Measurements from ENCODE around the gene PRDM7. TPM values are rescaled to one million over a fixed set of nuclear protein-coding genes. Genes with fewer than 3 reads are reported as not detected.

The PRDM7 gene
- total RNA-seq, 1 experiment from 2014 or later, result not detected

- Mint-ChIP-seq H3K27me3 (ENCODE audit: low read depth) (peaks cover 76% of the 10 kb centered on the region), H3K27ac (no peak overlapping the region), H3K9me3 (peaks cover 10% of the 10 kb centered on the region), H3K4me1 (no peaks in the 10 kb centered on the region), H3K36me3 (no peaks in the 10 kb centered on the region), H3K4me3 (no peak overlapping the region)
- ATAC-seq, result no peak
- TF ChIP-seq TEAD1 (CRISPR knock-in tag; IDR thresholded peaks at IDR 0.05), result no peak
- no peak for DNase-seq (ENCODE audit: low spot score)
- ChIA-PET CTCF (interaction anchor here (1.2 kb wide), 1 partner anchor 12 kb away, joined by 3 read pairs; no protein-coding TSS in a partner anchor), POLR2A (no interaction called here)
These were observed 6.7 kb downstream of the PRDM7 start for GRCh38 chr16:90070440-90070839.

GRCh38 chr16:90061437-90061836 is 15.7 kb downstream of the PRDM7 start:
- POLR2A ChIA-PET, result no interaction called here
- H3K4me3 Mint-ChIP-seq, result no peak overlapping the region
- H3K27ac Mint-ChIP-seq, result no peak overlapping the region
- H3K9me3 Mint-ChIP-seq, result peaks cover 18% of the 10 kb centered on the region
- TF ChIP-seq CREB1 (CRISPR knock-in tag; IDR thresholded peaks at IDR 0.05), result no peak
- no peak for TF ChIP-seq E2F5 (CRISPR knock-in tag; IDR thresholded peaks at IDR 0.05)
- no peak for TF ChIP-seq CREM (CRISPR knock-in tag; IDR thresholded peaks at IDR 0.05)
- no peak for TF ChIP-seq TEAD1 (CRISPR knock-in tag; IDR thresholded peaks at IDR 0.05)
- no peak for TF ChIP-seq SP1 (CRISPR knock-in tag; conservative IDR thresholded peaks at IDR 0.05)
- TF ChIP-seq ERG (CRISPR knock-in tag; IDR thresholded peaks at IDR 0.05), result no peak
- TF ChIP-seq ZNF416 (CRISPR knock-in tag; IDR thresholded peaks at IDR 0.05), result no peak
- TF ChIP-seq ZNF512 (CRISPR knock-in tag; IDR thresholded peaks at IDR 0.05; ENCODE audit: borderline replicate concordance), result no peak
- TF ChIP-seq ESRRA (CRISPR knock-in tag; IDR thresholded peaks at IDR 0.05; ENCODE audit: borderline replicate concordance), result no peak
- no peak for TF ChIP-seq FOXK1 (CRISPR knock-in tag; IDR thresholded peaks at IDR 0.05)
- ATAC-seq (no peak), DNase-seq (ENCODE audit: low spot score) (no peak)
- CTCF ChIA-PET, result interaction anchor here (0.9 kb wide), 1 partner anchor 21 kb away, joined by 3 read pairs; no protein-coding TSS in a partner anchor
- H3K4me1 Mint-ChIP-seq, result peaks cover 3% of the 10 kb centered on the region; the same call in 1 of the 2 replicates
- H3K27me3 Mint-ChIP-seq (ENCODE audit: low read depth), result peaks cover 72% of the 10 kb centered on the region
- no peaks in the 10 kb centered on the region for H3K36me3 Mint-ChIP-seq

- CTCF ChIA-PET, result interaction anchor here (1.1 kb wide), 1 partner anchor 24 kb away, joined by 5 read pairs; no protein-coding TSS in a partner anchor
- TF ChIP-seq SMAD4 (CRISPR knock-in tag; IDR thresholded peaks at IDR 0.05) (no peak), PREB (CRISPR knock-in tag; IDR thresholded peaks at IDR 0.05; ENCODE audit: borderline replicate concordance) (no peak), ELF4 (CRISPR knock-in tag; IDR thresholded peaks at IDR 0.05; ENCODE audit: low read depth) (no peak), NR2C2 (CRISPR knock-in tag; IDR thresholded peaks at IDR 0.05) (no peak), AFF4 (CRISPR knock-in tag; IDR thresholded peaks at IDR 0.05; ENCODE audit: borderline replicate concordance) (no peak), ZNF317 (CRISPR knock-in tag; IDR thresholded peaks at IDR 0.05; ENCODE audit: borderline replicate concordance, low read depth) (no peak), ZNF396 (CRISPR knock-in tag; IDR thresholded peaks at IDR 0.05; ENCODE audit: borderline replicate concordance) (no peak), MYBL2 (CRISPR knock-in tag; IDR thresholded peaks at IDR 0.05) (no peak), PRRX2 (CRISPR knock-in tag; IDR thresholded peaks at IDR 0.05) (no peak), ERG (CRISPR knock-in tag; IDR thresholded peaks at IDR 0.05) (no peak), FOXP1 (CRISPR knock-in tag; IDR thresholded peaks at IDR 0.05; ENCODE audit: borderline replicate concordance) (no peak)
These were observed 19.4 kb downstream of the PRDM7 start for GRCh38 chr16:90057738-90058173.

More at GRCh38 chr16:90057738-90058173, 19.4 kb downstream of the PRDM7 start:
- Mint-ChIP-seq H3K36me3 (peaks cover 20% of the 10 kb centered on the region), H3K4me3 (no peak overlapping the region), H3K27ac (no peak overlapping the region), H3K9me3 (peaks cover 51% of the 10 kb centered on the region), H3K4me1 (peaks cover 3% of the 10 kb centered on the region; the same call in 1 of the 2 replicates), H3K27me3 (ENCODE audit: low read depth) (peaks cover 70% of the 10 kb centered on the region)
- DNase-seq (ENCODE audit: low spot score) (no peak), ATAC-seq (no peak)
- POLR2A ChIA-PET, result no interaction called here

All from WTC11 (cell line).